WTC11 (cell line): ENCODE data around the gene IPCEF1. TPM values are rescaled to one million over a fixed set of nuclear protein-coding genes. Genes with fewer than 3 reads are reported as not detected.

Source experiments
- ATAC-seq: fragments of 200-7000 bp; cut with Tn5 transposase; 2 replicates; pipeline ENCODE4 v1.10.0; 2021; ENCODE audit warnings: mild to moderate bottlenecking, moderate library complexity
- CTCF ChIA-PET: fragments of 300-600 bp; sonication (Branson Sonifier 250); formaldehyde crosslinking; loops from one replicate; lab custom pipeline; 2021; ENCODE audit warnings: antibody characterized with exemption; lab: Charles Lee
- POLR2A ChIA-PET: fragments of 350-600 bp; sonication (Branson Sonifier 250); formaldehyde crosslinking; loops from one replicate; lab custom pipeline; 2021; ENCODE audit warnings: antibody characterized with exemption; lab: Charles Lee
- DNase-seq: peaks from one replicate; pipeline ENCODE4 v3.0.0; 2021; ENCODE audit warnings: low spot score
- H3K27ac Mint-ChIP-seq: 2 replicates; pipeline ENCODE4 v1.8.0; 2021; ENCODE audit warnings: mixed read lengths
- H3K27me3 Mint-ChIP-seq: 2 replicates; pipeline ENCODE4 v1.8.0; 2021; ENCODE audit warnings: low read depth, mild to moderate bottlenecking, moderate library complexity, mixed read lengths
- H3K36me3 Mint-ChIP-seq: 2 replicates; pipeline ENCODE4 v1.8.0; 2021; ENCODE audit warnings: mixed read lengths
- H3K4me1 Mint-ChIP-seq: 2 replicates; pipeline ENCODE4 v1.8.0; 2022; ENCODE audit warnings: mixed read lengths
- H3K4me3 Mint-ChIP-seq: 2 replicates; pipeline ENCODE4 v1.8.0; 2021; ENCODE audit warnings: mild to moderate bottlenecking, moderate library complexity, mixed read lengths
- H3K9me3 Mint-ChIP-seq: 2 replicates; pipeline ENCODE4 v1.8.0; 2021; ENCODE audit warnings: mixed read lengths
- AFF4 ChIP-seq: sonication (generic); formaldehyde crosslinking; IDR thresholded peaks from 2 replicates; pipeline ENCODE4 v1.8.1; 2023; ENCODE audit warnings: mild to moderate bottlenecking, missing genetic modification reagents, borderline replicate concordance
- ATF1 ChIP-seq: sonication (generic); formaldehyde crosslinking; IDR thresholded peaks from 2 replicates; pipeline ENCODE4 v1.8.1; 2023; ENCODE audit warnings: mild to moderate bottlenecking, moderate library complexity, missing genetic modification reagents
- ATF2 ChIP-seq: sonication (generic); formaldehyde crosslinking; IDR thresholded peaks from 2 replicates; pipeline ENCODE4 v1.8.1; 2022; ENCODE audit warnings: low read depth, missing genetic modification reagents, borderline replicate concordance
- ATF3 ChIP-seq: sonication (generic); formaldehyde crosslinking; conservative IDR thresholded peaks from 2 replicates; pipeline ENCODE4 v1.8.1; 2022; ENCODE audit warnings: mild to moderate bottlenecking, missing genetic modification reagents
- CDX4 ChIP-seq: fragments of 250-450 bp; sonication (Bioruptor Pico); IDR thresholded peaks from 2 replicates; pipeline ENCODE4 v1.9.0; 2021; ENCODE audit warnings: moderate library complexity, mild to moderate bottlenecking, inconsistent platforms, borderline replicate concordance
- CREM ChIP-seq: sonication (generic); formaldehyde crosslinking; IDR thresholded peaks from 2 replicates; pipeline ENCODE4 v1.8.1; 2022; ENCODE audit warnings: mild to moderate bottlenecking, missing genetic modification reagents, moderate library complexity
- ELF4 ChIP-seq: sonication (generic); formaldehyde crosslinking; IDR thresholded peaks from 2 replicates; pipeline ENCODE4 v1.8.1; 2022; ENCODE audit warnings: low read depth, mild to moderate bottlenecking, moderate library complexity, missing genetic modification reagents
- ETV6 ChIP-seq: sonication (generic); formaldehyde crosslinking; IDR thresholded peaks from 2 replicates; pipeline ENCODE4 v1.8.1; 2022; ENCODE audit warnings: mild to moderate bottlenecking, missing genetic modification reagents
- JUN ChIP-seq: sonication (generic); formaldehyde crosslinking; IDR thresholded peaks from 2 replicates; pipeline ENCODE4 v1.8.0; 2023; ENCODE audit warnings: mild to moderate bottlenecking, missing genetic modification reagents
- MLX ChIP-seq: sonication (generic); formaldehyde crosslinking; IDR thresholded peaks from 2 replicates; pipeline ENCODE4 v1.8.1; 2023; ENCODE audit warnings: mild to moderate bottlenecking, missing genetic modification reagents, moderate library complexity
- NFE2L1 ChIP-seq: sonication (generic); formaldehyde crosslinking; IDR thresholded peaks from 2 replicates; pipeline ENCODE4 v1.8.1; 2023; ENCODE audit warnings: missing genetic modification reagents
- NR1H2 ChIP-seq: sonication (generic); formaldehyde crosslinking; IDR thresholded peaks from 2 replicates; pipeline ENCODE4 v1.9.0; 2021; ENCODE audit warnings: mild to moderate bottlenecking, moderate library complexity, missing genetic modification reagents
- NR3C1 ChIP-seq: sonication (generic); formaldehyde crosslinking; conservative IDR thresholded peaks from 2 replicates; pipeline ENCODE4 v1.8.1; 2023; ENCODE audit warnings: low read depth, mild to moderate bottlenecking, missing genetic modification reagents
- PRRX2 ChIP-seq: fragments of 250-450 bp; sonication (Bioruptor Pico); IDR thresholded peaks from 2 replicates; pipeline ENCODE4 v1.8.0; 2021; ENCODE audit warnings: mild to moderate bottlenecking
- SMAD3 ChIP-seq: sonication (generic); formaldehyde crosslinking; IDR thresholded peaks from 2 replicates; pipeline ENCODE4 v1.8.0; 2022; ENCODE audit warnings: missing genetic modification reagents, mild to moderate bottlenecking, borderline replicate concordance
- TP53 ChIP-seq: sonication (generic); formaldehyde crosslinking; IDR thresholded peaks from 2 replicates; pipeline ENCODE4 v1.8.1; 2023; ENCODE audit warnings: mild to moderate bottlenecking, missing genetic modification reagents
- ZNF138 ChIP-seq: sonication (generic); formaldehyde crosslinking; conservative IDR thresholded peaks from 2 replicates; pipeline ENCODE4 v1.8.1; 2022; ENCODE audit warnings: mild to moderate bottlenecking, moderate library complexity, missing genetic modification reagents
- ZNF671 ChIP-seq: fragments of 250-450 bp; sonication (Bioruptor Pico); IDR thresholded peaks from 2 replicates; pipeline ENCODE4 v1.8.0; 2021; ENCODE audit warnings: mild to moderate bottlenecking
- total RNA-seq: library from RNA; stranded (reverse); gene quantifications from 3 replicates; pipeline ENCODE4 v1.2.3, GENCODE V29; 2021
- TF ChIP-seq, protein P1 (sequence below): sonication (generic); formaldehyde crosslinking; IDR thresholded peaks from 2 replicates; pipeline ENCODE4 v1.8.1; 2022; ENCODE audit warnings: missing genetic modification reagents, borderline replicate concordance
- TF ChIP-seq, protein P2 (sequence below): sonication (generic); formaldehyde crosslinking; IDR thresholded peaks from 2 replicates; pipeline ENCODE4 v1.8.0; 2023; ENCODE audit warnings: mild to moderate bottlenecking, missing genetic modification reagents
- TF ChIP-seq, protein P3 (sequence below): fragments of 250-450 bp; sonication (Bioruptor Pico); IDR thresholded peaks from 2 replicates; pipeline ENCODE4 v1.9.0; 2021; ENCODE audit warnings: mild to moderate bottlenecking

IPCEF1 gene
- total RNA-seq, 1 experiment from 2014 or later = 1.3 TPM

- TF ChIP-seq NFE2L1 (no peak), NR1H2 (CRISPR knock-in tag) (no peak), ATF3 (CRISPR knock-in tag) (no peak), AFF4 (CRISPR knock-in tag) (no peak), MLX (CRISPR knock-in tag) (no peak), ZNF671 (CRISPR knock-in tag) (no peak), ATF1 (no peak), ZNF138 (no peak), PRRX2 (no peak), CREM (no peak)
- TF ChIP-seq, protein P1, sequence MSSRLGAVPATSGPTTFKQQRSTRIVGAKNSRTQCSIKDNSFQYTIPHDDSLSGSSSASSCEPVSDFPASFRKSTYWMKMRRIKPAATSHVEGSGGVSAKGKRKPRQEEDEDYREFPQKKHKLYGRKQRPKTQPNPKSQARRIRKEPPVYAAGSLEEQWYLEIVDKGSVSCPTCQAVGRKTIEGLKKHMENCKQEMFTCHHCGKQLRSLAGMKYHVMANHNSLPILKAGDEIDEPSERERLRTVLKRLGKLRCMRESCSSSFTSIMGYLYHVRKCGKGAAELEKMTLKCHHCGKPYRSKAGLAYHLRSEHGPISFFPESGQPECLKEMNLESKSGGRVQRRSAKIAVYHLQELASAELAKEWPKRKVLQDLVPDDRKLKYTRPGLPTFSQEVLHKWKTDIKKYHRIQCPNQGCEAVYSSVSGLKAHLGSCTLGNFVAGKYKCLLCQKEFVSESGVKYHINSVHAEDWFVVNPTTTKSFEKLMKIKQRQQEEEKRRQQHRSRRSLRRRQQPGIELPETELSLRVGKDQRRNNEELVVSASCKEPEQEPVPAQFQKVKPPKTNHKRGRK = no peak
Measured at GRCh38 chr6:154143753-154144152, 212.8 kb downstream of the IPCEF1 start (continued).

- POLR2A ChIA-PET = no interaction called here
- DNase-seq (no peak), ATAC-seq (no peak)
- no peaks in the 10 kb centered on the region for H3K36me3 Mint-ChIP-seq
- no peak overlapping the region for H3K27ac Mint-ChIP-seq
- peaks cover 27% of the 10 kb centered on the region for H3K4me1 Mint-ChIP-seq
- H3K9me3 Mint-ChIP-seq = 0 out of 2 replicates have a peak, but pooled peaks cover 6% of the 10 kb centered on the region
- CTCF ChIA-PET = interaction anchor here (1.0 kb wide), 1 partner anchor 402 kb away, joined by 3 read pairs; no protein-coding TSS in a partner anchor
- H3K27me3 Mint-ChIP-seq = no peaks in the 10 kb centered on the region
- H3K4me3 Mint-ChIP-seq = no peak overlapping the region
- no peak for TF ChIP-seq JUN (CRISPR knock-in tag)
- TF ChIP-seq NR3C1 (CRISPR knock-in tag) = no peak
- TF ChIP-seq ATF2 (CRISPR knock-in tag) = no peak
- TF ChIP-seq, protein P2, sequence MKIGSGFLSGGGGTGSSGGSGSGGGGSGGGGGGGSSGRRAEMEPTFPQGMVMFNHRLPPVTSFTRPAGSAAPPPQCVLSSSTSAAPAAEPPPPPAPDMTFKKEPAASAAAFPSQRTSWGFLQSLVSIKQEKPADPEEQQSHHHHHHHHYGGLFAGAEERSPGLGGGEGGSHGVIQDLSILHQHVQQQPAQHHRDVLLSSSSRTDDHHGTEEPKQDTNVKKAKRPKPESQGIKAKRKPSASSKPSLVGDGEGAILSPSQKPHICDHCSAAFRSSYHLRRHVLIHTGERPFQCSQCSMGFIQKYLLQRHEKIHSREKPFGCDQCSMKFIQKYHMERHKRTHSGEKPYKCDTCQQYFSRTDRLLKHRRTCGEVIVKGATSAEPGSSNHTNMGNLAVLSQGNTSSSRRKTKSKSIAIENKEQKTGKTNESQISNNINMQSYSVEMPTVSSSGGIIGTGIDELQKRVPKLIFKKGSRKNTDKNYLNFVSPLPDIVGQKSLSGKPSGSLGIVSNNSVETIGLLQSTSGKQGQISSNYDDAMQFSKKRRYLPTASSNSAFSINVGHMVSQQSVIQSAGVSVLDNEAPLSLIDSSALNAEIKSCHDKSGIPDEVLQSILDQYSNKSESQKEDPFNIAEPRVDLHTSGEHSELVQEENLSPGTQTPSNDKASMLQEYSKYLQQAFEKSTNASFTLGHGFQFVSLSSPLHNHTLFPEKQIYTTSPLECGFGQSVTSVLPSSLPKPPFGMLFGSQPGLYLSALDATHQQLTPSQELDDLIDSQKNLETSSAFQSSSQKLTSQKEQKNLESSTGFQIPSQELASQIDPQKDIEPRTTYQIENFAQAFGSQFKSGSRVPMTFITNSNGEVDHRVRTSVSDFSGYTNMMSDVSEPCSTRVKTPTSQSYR (CRISPR knock-in tag) = no peak
- TF ChIP-seq ETV6 (CRISPR knock-in tag) = no peak
- TF ChIP-seq CDX4 (CRISPR knock-in tag) = no peak
- no peak for TF ChIP-seq SMAD3 (CRISPR knock-in tag)
- TF ChIP-seq, protein P3, sequence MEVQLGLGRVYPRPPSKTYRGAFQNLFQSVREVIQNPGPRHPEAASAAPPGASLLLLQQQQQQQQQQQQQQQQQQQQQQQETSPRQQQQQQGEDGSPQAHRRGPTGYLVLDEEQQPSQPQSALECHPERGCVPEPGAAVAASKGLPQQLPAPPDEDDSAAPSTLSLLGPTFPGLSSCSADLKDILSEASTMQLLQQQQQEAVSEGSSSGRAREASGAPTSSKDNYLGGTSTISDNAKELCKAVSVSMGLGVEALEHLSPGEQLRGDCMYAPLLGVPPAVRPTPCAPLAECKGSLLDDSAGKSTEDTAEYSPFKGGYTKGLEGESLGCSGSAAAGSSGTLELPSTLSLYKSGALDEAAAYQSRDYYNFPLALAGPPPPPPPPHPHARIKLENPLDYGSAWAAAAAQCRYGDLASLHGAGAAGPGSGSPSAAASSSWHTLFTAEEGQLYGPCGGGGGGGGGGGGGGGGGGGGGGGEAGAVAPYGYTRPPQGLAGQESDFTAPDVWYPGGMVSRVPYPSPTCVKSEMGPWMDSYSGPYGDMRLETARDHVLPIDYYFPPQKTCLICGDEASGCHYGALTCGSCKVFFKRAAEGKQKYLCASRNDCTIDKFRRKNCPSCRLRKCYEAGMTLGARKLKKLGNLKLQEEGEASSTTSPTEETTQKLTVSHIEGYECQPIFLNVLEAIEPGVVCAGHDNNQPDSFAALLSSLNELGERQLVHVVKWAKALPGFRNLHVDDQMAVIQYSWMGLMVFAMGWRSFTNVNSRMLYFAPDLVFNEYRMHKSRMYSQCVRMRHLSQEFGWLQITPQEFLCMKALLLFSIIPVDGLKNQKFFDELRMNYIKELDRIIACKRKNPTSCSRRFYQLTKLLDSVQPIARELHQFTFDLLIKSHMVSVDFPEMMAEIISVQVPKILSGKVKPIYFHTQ = no peak
- TF ChIP-seq ELF4 = no peak
- TF ChIP-seq TP53 (CRISPR knock-in tag) = no peak
Measured at GRCh38 chr6:154140743-154141142, 215.9 kb downstream of the IPCEF1 start.
